ENCODE results near the gene EFCAB8. TPM values are rescaled to one million over a fixed set of nuclear protein-coding genes. Genes with fewer than 3 reads are reported as not detected.
"Not testable (repeated sequence)": the region's sequence is repeated elsewhere in the genome, so short reads cannot be mapped to it uniquely, and the experiment has no call there.

Gene EFCAB8
- polyA plus RNA-seq, 3 donors = 0.02 to 0.09 TPM; not detected in 1

- no peak overlapping the region for H3K27ac ChIP-seq (ENCODE audit: low read depth, low read length)
- 60 to 80% (median 78%) methylated on average over 5 of the region's 5 CpGs for WGBS, 3 donors
Measured at GRCh38 chr20:32963176-32963575, 104.5 kb downstream of the EFCAB8 start.

GRCh38 chr20:32964575-32964974, 105.9 kb downstream of the EFCAB8 start:
- no peak overlapping the region for H3K27ac ChIP-seq (ENCODE audit: low read depth, low read length)
- 87 to 91% (median 89%) methylated on average over 6 of the region's 6 CpGs for WGBS, 3 donors

GRCh38 chr20:32965115-32965514, 106.4 kb downstream of the EFCAB8 start:
- 75 to 85% (median 79%) methylated on average over 8 of the region's 8 CpGs for WGBS, 3 donors

GRCh38 chr20:32965581-32966373, 107.1 kb downstream of the EFCAB8 start:
- 64 to 72% (median 64%) methylated on average over 12 of the region's 12 CpGs for WGBS, 3 donors
- H3K27ac ChIP-seq (ENCODE audit: low read depth, low read length) = no peak overlapping the region

More at GRCh38 chr20:32965115-32965514, 106.4 kb downstream of the EFCAB8 start:
- no peak overlapping the region for H3K27ac ChIP-seq (ENCODE audit: low read depth, low read length)

- WGBS, 3 donors = 83 to 87% (median 86%) methylated on average over 4 of the region's 4 CpGs
- no peak overlapping the region for H3K27ac ChIP-seq (ENCODE audit: low read depth, low read length)
Measured at GRCh38 chr20:32966382-32966781, 107.7 kb downstream of the EFCAB8 start.

GRCh38 chr20:32966881-32967781, 108.4 kb downstream of the EFCAB8 start:
- no peak overlapping the region for H3K27ac ChIP-seq (ENCODE audit: low read depth, low read length)
- WGBS, 3 donors = 52 to 65% (median 62%) methylated on average over 16 of the region's 16 CpGs

GRCh38 chr20:32967961-32968457, 109.3 kb downstream of the EFCAB8 start:
- WGBS, 3 donors = 83 to 89% (median 84%) methylated on average over 16 of the region's 16 CpGs
- no peak overlapping the region for H3K27ac ChIP-seq (ENCODE audit: low read depth, low read length)

- 52 to 65% (median 58%) methylated on average over 19 of the region's 19 CpGs for WGBS, 3 donors
- no peak overlapping the region for H3K27ac ChIP-seq (ENCODE audit: low read depth, low read length)
Measured at GRCh38 chr20:32968478-32969241, 109.9 kb downstream of the EFCAB8 start.

GRCh38 chr20:32969356-32970114, 110.8 kb downstream of the EFCAB8 start:
- 80 to 87% (median 87%) methylated on average over 13 of the region's 13 CpGs for WGBS, 3 donors
- no peak overlapping the region for H3K27ac ChIP-seq (ENCODE audit: low read depth, low read length)

GRCh38 chr20:32970115-32970972, 111.6 kb downstream of the EFCAB8 start:
- no peak overlapping the region for H3K27ac ChIP-seq (ENCODE audit: low read depth, low read length)
- WGBS, 3 donors = 88 to 93% (median 93%) methylated on average over 15 of the region's 15 CpGs

- no peak overlapping the region for H3K27ac ChIP-seq (ENCODE audit: low read depth, low read length)
- 90 to 96% (median 93%) methylated on average over 2 of the region's 2 CpGs for WGBS, 3 donors
Measured at GRCh38 chr20:32970973-32971300, 112.2 kb downstream of the EFCAB8 start.

- no peak overlapping the region for H3K27ac ChIP-seq (ENCODE audit: low read depth, low read length)
- WGBS, 3 donors = 49 to 54% (median 51%) methylated on average over 6 of the region's 6 CpGs
Measured at GRCh38 chr20:32971703-32972161, 113.0 kb downstream of the EFCAB8 start.

- no peak overlapping the region for H3K27ac ChIP-seq (ENCODE audit: low read depth, low read length)
- whole genome bisulfite sequencing, 3 donors = 65 to 74% (median 69%) methylated on average over 13 of the region's 13 CpGs
Measured at GRCh38 chr20:32972181-32973076, 113.7 kb downstream of the EFCAB8 start.

- no peak overlapping the region for H3K27ac ChIP-seq (ENCODE audit: low read depth, low read length)
- 83 to 88% (median 86%) methylated on average over 10 of the region's 10 CpGs for WGBS, 3 donors
Measured at GRCh38 chr20:32973077-32973717, 114.5 kb downstream of the EFCAB8 start.

- not testable (repeated sequence) for H3K27ac ChIP-seq (ENCODE audit: low read depth, low read length)
- whole genome bisulfite sequencing, 3 donors = 74 to 79% (median 78%) methylated on average over 9 of the region's 9 CpGs
Measured at GRCh38 chr20:32974204-32975064, 115.7 kb downstream of the EFCAB8 start.
